BE2C (cell line): ENCODE data around the gene DHRS13.
"Not testable (repeated sequence)": the region's sequence is repeated elsewhere in the genome, so short reads cannot be mapped to it uniquely, and the experiment has no call there.

Experiments used
- DNase-seq: peaks from one replicate; pipeline ENCODE4 v3.0.0-alpha.2; 2020
- H3K27me3 ChIP-seq: fragments of 250-450 bp; sonication (Bioruptor Pico); 2 replicates; pipeline ENCODE4 v1.5.1; 2020; ENCODE audit warnings: mild to moderate bottlenecking
- H3K36me3 ChIP-seq: fragments of 250-450 bp; sonication (Bioruptor Pico); 2 replicates; pipeline ENCODE4 v1.5.1; 2020; ENCODE audit warnings: mild to moderate bottlenecking
- H3K4me1 ChIP-seq: fragments of 250-450 bp; sonication (Bioruptor Pico); 2 replicates; pipeline ENCODE4 v1.5.1; 2020
- H3K4me3 ChIP-seq: 2 replicates; pipeline ENCODE4 v1.5.1; 2011; ENCODE audit warnings: low read depth, low read length
- H3K9me3 ChIP-seq: fragments of 250-450 bp; sonication (Bioruptor Pico); 2 replicates; pipeline ENCODE4 v1.5.1; 2020
- TF ChIP-seq, protein P1 (sequence below): IDR thresholded peaks from 2 replicates; pipeline ENCODE4 v1.5.1; 2012; ENCODE audit warnings: mild to moderate bottlenecking, low read depth, low read length

The DHRS13 gene

DNA sequence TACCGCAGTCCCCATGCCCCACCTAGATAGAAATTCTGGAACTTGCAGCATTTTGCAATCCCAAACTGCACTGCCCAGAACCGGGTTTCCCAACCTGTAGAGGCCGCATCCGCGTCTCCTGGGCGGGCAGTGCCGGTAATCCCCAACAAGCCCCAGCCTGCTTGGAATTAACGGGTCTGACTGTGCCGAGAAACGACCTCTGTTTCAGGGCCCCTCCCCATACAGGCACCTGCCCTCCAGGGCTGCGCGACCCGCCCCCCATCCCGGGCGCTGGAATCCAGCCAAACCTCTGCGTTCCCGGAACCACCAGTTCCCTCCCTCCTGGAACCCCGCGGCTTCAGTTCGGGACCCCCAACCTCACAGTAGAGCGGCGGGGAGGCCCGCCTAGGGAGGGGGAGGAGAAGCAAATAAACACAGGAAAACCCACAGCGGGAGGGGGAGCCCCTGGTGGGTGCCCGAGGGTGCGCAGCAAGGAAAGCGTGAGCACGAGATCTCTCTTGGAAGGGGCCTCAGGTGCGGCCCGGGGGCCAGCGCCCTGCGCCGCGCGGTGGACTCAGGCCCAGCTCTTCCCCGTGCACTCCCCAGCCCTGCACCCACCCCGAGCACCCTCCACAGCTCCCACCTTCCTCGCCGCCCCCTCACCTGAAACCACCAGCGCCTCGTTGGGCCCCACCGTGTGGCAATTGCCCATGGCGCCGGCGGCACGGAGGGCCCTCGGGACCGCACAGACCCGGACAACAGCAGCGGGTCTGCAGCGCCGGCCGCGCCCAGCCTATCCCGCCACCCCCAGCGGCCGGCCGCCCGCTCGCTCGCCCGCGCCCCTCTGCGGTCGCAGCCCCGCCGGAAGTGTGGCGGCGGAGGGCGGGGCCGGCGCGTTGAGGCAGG, 5.8 kb downstream of the DHRS13 start, which contains the start of gene FLOT2:
FLOT2 (minus strand) TSS at position 850 of the 885 bp plus-strand sequence; CDS start at position 691, 159 bp downstream.
- Histone ChIP-seq H3K36me3 (no peaks in the 10 kb centered on the region), H3K9me3 (no peaks in the 10 kb centered on the region), H3K4me3 (peak within 1 kb of the TSS; percentile 77), H3K4me1 (no peaks in the 10 kb centered on the region; the same call in 1 of the 2 replicates), H3K27me3 (no peaks in the 10 kb centered on the region)
- TF ChIP-seq, protein P1, sequence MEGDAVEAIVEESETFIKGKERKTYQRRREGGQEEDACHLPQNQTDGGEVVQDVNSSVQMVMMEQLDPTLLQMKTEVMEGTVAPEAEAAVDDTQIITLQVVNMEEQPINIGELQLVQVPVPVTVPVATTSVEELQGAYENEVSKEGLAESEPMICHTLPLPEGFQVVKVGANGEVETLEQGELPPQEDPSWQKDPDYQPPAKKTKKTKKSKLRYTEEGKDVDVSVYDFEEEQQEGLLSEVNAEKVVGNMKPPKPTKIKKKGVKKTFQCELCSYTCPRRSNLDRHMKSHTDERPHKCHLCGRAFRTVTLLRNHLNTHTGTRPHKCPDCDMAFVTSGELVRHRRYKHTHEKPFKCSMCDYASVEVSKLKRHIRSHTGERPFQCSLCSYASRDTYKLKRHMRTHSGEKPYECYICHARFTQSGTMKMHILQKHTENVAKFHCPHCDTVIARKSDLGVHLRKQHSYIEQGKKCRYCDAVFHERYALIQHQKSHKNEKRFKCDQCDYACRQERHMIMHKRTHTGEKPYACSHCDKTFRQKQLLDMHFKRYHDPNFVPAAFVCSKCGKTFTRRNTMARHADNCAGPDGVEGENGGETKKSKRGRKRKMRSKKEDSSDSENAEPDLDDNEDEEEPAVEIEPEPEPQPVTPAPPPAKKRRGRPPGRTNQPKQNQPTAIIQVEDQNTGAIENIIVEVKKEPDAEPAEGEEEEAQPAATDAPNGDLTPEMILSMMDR = no peak
- DNase-seq = peak; percentile 66

DNA sequence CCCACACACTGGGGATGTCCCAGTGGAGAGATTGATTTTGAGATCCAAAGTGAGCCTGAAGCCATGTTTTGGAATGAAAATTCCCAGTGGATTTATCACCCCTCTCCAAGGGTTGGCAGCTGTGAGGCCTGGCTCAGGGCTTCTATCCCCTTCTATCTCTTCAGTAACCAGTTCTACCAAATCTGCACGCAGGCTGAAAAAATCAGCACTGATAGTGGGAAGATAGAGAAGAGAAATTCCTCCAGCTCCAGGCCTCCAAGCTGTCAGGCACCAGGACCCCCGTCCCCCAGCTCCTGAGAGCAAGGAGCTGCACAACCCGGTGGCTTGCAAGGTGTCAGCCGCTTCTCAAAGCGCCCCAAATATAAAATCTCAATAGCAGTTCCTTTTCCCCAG, 6.4 kb downstream of the DHRS13 start:
- Histone ChIP-seq H3K27me3 (no peaks in the 10 kb centered on the region), H3K36me3 (no peaks in the 10 kb centered on the region), H3K4me3 (peak overlapping the region; percentile 77), H3K4me1 (no peaks in the 10 kb centered on the region; the same call in 1 of the 2 replicates), H3K9me3 (no peaks in the 10 kb centered on the region)
- DNase-seq = no peak
- TF ChIP-seq, protein P1 = no peak

DNA sequence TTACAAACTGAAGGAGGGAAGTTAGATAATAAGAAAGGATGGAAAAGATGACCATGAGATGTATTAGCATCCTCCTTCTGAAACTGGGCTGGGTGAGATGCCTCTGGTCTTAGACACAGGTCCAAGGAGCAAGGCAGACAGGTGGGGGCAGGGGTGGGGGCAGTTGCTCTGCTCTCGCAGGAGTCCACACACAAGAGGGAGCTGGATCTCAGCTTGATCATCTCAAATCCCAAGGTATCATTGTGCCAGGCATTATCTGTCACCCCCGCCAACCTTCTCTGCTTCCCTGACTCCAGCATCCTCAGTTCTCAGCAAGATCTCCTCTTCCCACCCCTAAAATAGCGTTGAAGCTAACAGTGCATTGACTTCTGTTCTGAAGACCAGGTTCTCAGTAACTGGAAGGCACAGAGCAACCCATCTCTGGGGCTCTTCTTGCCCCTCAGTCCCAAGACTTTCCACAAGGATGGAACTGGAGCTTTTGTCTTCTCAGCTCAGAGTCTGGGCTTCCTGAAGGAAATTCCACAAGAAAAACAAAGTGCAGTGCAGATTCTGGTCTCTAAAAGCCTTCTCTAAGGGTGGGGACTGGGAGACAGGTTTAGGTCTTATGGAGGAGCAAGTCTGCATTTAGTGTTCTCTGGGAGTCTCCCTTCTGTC, 7.0 kb downstream of the DHRS13 start:
- DNase-seq = no peak
- no peaks in the 10 kb centered on the region; the same call in 1 of the 2 replicates for H3K4me1 ChIP-seq
- H3K27me3 ChIP-seq = no peaks in the 10 kb centered on the region
- TF ChIP-seq, protein P1 = no peak
- no peaks in the 10 kb centered on the region for H3K36me3 ChIP-seq
- H3K9me3 ChIP-seq = no peaks in the 10 kb centered on the region
- peak overlapping the region; percentile 77 for H3K4me3 ChIP-seq

DNA sequence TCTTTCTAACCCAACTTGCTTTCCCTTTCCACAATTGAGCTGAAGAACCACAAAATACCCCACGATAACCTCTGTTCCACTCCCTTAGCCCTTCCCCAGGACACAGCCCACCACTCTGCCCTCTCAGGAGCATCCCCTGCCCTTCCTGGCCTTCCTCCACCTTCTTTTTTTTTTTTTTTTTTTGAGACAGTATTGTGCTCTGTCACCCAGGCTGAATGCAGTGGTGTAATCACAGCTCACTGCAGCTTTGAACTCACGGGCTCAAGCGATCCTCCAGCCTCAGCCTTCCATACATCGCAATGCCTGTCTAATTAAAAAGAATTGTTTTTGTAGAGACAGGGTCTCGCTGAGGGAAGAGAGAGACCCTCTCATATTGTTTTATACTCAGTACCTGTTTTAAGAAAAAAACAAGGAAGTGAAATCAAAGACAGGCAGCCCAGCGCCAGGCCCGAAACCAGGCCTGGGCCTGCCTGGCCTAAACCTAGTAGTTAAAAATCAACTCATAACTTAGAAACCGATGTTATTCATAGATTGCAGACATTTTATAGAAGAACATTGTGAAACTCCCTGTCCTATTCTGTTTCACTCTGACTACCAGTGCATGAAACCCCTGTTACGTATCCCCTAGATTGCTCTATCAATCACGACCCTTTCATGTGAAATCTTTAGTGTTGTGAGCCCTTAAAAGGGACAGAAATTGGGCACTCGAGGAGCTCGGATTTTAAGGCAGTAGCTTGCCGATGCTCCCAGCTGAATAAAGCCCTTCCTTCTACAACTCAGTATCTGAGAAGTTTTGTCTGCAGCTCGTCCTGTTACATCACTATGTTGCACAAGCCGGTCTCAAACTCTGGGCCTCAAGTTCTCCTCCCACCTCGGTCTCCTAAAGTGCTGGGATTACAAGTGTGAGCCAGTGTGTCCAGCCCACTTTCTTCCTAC, 9.4 kb downstream of the DHRS13 start:
- not testable (repeated sequence) for H3K4me3 ChIP-seq, H3K36me3 ChIP-seq, DNase-seq, H3K27me3 ChIP-seq, H3K4me1 ChIP-seq, H3K9me3 ChIP-seq

DNA sequence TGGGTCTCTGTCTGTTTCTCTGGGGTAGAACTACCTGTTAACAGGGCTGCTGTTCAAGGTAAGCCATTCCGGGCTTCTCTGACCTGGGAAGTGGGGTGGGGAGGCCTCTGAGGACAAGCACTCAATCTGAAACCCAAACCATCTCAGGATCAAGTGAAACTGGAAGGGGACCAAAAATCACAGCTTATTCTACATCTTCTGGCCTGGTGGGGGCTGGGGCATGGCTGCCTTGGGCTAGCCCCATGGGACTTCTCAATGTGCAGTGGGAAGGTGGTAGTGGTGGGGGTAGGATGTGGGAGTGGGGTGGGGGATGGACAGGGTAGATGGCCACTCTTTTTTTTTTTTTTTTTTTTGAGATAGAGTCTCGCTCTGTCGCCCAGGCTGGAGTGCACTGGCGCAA, 10.9 kb downstream of the DHRS13 start:
- no peak for DNase-seq
- TF ChIP-seq, protein P1 = no peak
- no peak overlapping the region for H3K4me3 ChIP-seq
- no peaks in the 10 kb centered on the region for H3K27me3 ChIP-seq
- H3K36me3 ChIP-seq = no peaks in the 10 kb centered on the region
- H3K4me1 ChIP-seq = no peaks in the 10 kb centered on the region; the same call in 1 of the 2 replicates
- no peaks in the 10 kb centered on the region for H3K9me3 ChIP-seq

DNA sequence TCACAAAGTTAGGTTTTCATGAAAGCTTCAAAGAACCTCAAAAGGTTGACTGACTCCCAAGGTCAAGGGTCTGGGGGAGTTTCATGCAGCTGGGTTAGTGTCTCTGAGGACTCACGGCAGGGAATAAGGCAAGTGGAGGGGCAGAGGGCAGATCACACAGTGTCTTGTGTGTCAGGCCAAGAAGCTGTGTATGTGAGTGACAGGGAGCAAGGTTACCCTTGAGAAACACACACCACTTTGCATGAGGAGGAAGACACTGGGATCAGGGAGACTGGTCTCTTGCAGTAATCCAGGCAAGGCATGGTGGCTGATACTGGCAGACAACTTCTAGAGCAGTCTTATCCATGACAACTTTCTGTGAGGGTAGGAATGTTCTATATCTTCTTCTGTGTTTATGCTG, 11.7 kb downstream of the DHRS13 start:
- Histone ChIP-seq H3K4me1 (no peaks in the 10 kb centered on the region; the same call in 1 of the 2 replicates), H3K27me3 (no peaks in the 10 kb centered on the region), H3K9me3 (no peaks in the 10 kb centered on the region), H3K36me3 (no peaks in the 10 kb centered on the region), H3K4me3 (no peak overlapping the region)
- no peak for DNase-seq
- TF ChIP-seq, protein P1 = no peak
